Panc1 (cell line): ENCODE results near the gene LCOR.

Experiments
- CTCF ChIP-seq: fragments of 450-650 bp; IDR thresholded peaks from 2 replicates; pipeline ENCODE4 v1.5.1; 2017; ENCODE audit warnings: mild to moderate bottlenecking
- SIN3A ChIP-seq: IDR thresholded peaks from 2 replicates; pipeline ENCODE4 v1.6.1; 2012; ENCODE audit warnings: low read depth, mild to moderate bottlenecking, low read length, moderate library complexity, borderline replicate concordance; ENCODE audit not compliant: insufficient read depth

GRCh38 chr10:96826438-96826837, 5.7 kb upstream of the LCOR start:
- TF ChIP-seq SIN3A (no peak), CTCF (no peak)
